Measurements from ENCODE around the gene CCDC74A.
"Not testable (repeated sequence)": the region's sequence is repeated elsewhere in the genome, so short reads cannot be mapped to it uniquely, and the experiment has no call there.

The CCDC74A gene

DNA sequence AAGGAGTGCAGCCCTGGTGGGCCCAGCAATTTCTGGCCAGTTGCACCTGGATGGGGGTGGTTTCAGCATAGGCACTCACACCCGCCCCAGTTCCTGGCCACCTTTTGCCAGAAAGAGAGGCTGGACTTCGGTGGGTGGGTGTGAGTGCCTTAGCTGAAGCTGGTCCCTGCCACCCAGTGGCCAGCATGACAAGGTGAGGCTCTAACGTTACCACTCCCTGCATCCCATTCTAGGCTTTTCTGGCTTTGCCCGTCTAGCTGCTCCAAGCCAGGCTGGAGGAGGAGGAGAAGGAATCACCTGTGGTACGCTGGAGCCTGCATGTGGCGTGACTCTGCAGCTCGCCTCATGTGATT, 17.1 kb downstream of the CCDC74A start:
- not testable (repeated sequence) for H3K36me3 ChIP-seq (ENCODE audit: control insufficient read depth in 1 of 2, insufficient read depth in 2 of 2, low read length in 2 of 2); H3K4me3 ChIP-seq (ENCODE audit: low read depth in 1 of 2, low read length in 2 of 2); H3K27ac ChIP-seq (ENCODE audit: low read length); H3K9me3 ChIP-seq (ENCODE audit: control insufficient read depth in 1 of 2, low read length in 2 of 2); H3K27me3 ChIP-seq (ENCODE audit: low read depth, low read length); H3K4me1 ChIP-seq (ENCODE audit: control insufficient read depth in 1 of 2, insufficient read depth in 2 of 2, low read length in 2 of 2)

DNA sequence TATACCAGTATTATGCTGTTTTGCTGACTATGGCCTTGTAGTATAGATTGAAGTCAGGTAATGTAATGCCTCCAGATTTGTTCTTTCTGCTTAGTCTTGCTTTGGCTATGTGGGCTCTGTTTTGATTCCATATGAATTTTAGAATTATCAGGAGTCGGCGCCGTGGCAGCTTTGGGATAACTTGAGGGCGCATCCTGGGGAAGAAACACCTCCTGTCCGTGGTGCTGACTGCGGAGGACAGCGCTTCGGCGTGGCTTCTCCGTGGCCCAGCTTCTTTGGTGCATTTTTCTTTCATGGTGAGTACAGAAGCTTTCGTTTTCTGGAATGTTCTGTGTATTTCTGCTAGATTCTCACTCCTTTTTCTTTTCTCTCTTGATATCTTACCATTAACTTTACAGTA, 25.2 kb downstream of the CCDC74A start:
- H3K4me1 ChIP-seq (ENCODE audit: control insufficient read depth in 1 of 2, insufficient read depth in 2 of 2, low read length in 2 of 2) = no peaks in the 10 kb centered on the region
- H3K27ac ChIP-seq (ENCODE audit: low read length) = no peak overlapping the region
- no peaks in the 10 kb centered on the region for H3K36me3 ChIP-seq (ENCODE audit: control insufficient read depth in 1 of 2, insufficient read depth in 2 of 2, low read length in 2 of 2)

DNA sequence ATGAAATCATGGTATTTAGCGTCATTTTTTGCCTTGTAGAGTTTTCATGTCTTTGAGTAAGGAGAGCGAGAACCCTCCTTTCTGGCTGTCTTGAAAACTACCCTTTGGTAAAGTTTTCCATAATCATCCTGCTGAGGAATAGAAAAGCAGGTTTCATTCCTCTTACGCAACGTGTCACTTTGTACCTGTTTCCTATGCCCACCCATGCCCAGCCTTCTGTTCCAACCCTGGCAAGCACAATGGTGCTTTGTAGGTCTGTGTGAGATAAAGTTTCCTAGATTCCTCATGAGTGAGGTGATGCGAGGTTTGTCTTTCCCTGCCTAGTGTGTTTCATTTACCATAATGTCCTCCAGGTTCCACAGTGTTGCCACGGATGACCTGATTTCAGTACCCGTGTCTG, 29.3 kb downstream of the CCDC74A start:
- Histone ChIP-seq H3K27ac (ENCODE audit: low read length) (no peak overlapping the region), H3K4me1 (ENCODE audit: control insufficient read depth in 1 of 2, insufficient read depth in 2 of 2, low read length in 2 of 2) (no peaks in the 10 kb centered on the region), H3K4me3 (ENCODE audit: low read depth in 1 of 2, low read length in 2 of 2) (no peak overlapping the region), H3K36me3 (ENCODE audit: control insufficient read depth in 1 of 2, insufficient read depth in 2 of 2, low read length in 2 of 2) (no peaks in the 10 kb centered on the region), H3K27me3 (ENCODE audit: low read depth, low read length) (no peaks in the 10 kb centered on the region), H3K9me3 (ENCODE audit: control insufficient read depth in 1 of 2, low read length in 2 of 2) (no peaks in the 10 kb centered on the region)

More for the DNA sequence above, 25.2 kb downstream of the CCDC74A start:
- Histone ChIP-seq H3K27me3 (ENCODE audit: low read depth, low read length) (no peaks in the 10 kb centered on the region), H3K9me3 (ENCODE audit: control insufficient read depth in 1 of 2, low read length in 2 of 2) (no peaks in the 10 kb centered on the region), H3K4me3 (ENCODE audit: low read depth in 1 of 2, low read length in 2 of 2) (no peak overlapping the region)

DNA sequence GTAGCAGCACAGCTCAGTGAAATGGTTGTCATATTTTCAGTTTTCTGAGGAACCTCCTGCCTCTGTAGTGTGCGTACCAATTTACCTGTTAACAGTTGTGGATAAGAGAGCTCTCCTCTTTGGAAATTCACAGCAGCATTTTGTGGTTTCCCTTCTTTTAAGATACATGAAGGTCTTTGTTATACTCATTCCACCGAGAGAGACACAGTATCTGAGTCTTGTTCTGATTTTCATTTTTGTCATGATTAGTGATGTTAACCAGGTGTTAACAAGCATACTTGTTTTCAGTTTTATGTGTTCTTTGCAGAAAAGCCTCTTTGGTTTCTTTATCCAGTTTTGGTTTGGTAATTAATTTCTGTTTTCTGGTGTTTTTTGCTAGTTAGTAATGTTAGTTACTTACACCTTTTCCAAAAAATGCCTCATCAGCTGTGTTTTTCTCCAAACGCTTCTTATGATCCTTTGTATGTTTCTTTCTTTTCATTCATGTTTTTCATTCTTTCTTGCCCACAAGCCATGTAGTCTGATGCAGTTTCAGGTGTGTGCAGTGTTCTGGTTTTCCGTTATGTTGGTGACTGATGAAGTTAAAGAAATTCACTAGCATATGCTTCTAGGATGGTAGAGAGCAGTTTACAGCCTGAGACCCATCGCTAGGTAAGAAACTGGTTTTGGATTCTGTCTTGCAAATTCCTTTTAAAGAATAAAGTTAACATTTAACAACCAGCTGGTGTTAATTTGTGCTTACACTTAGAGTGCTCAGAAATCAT, 30.1 kb downstream of the CCDC74A start:
- no peaks in the 10 kb centered on the region for H3K27me3 ChIP-seq (ENCODE audit: low read depth, low read length)
- H3K9me3 ChIP-seq (ENCODE audit: control insufficient read depth in 1 of 2, low read length in 2 of 2) = no peaks in the 10 kb centered on the region
- no peaks in the 10 kb centered on the region for H3K36me3 ChIP-seq (ENCODE audit: control insufficient read depth in 1 of 2, insufficient read depth in 2 of 2, low read length in 2 of 2)
- H3K27ac ChIP-seq (ENCODE audit: low read length) = no peak overlapping the region
- no peak overlapping the region for H3K4me3 ChIP-seq (ENCODE audit: low read depth in 1 of 2, low read length in 2 of 2)
- no peaks in the 10 kb centered on the region for H3K4me1 ChIP-seq (ENCODE audit: control insufficient read depth in 1 of 2, insufficient read depth in 2 of 2, low read length in 2 of 2)

DNA sequence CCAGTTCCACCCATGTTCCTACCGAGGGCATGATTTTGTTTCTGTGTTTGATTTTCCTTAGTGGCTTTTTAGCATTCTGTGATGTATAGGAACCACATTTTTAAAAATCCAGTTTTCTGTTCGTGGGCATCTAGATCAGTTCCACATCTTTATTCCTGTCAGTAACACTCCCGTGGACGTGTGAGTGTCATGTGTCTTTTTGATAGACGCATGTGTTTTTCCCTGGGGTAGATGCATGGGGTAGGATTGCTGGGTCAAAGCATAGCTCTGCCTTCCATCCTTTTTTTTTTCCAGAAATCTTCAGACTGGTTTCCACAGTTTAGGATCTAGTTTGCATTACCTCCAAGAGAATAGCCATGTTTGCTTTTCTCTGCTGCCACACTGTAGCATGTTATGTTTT, 38.7 kb downstream of the CCDC74A start:
- H3K27ac ChIP-seq (ENCODE audit: low read length) = no peak overlapping the region
- no peak overlapping the region for H3K4me3 ChIP-seq (ENCODE audit: low read depth in 1 of 2, low read length in 2 of 2)
- no peaks in the 10 kb centered on the region for H3K9me3 ChIP-seq (ENCODE audit: control insufficient read depth in 1 of 2, low read length in 2 of 2)
- H3K36me3 ChIP-seq (ENCODE audit: control insufficient read depth in 1 of 2, insufficient read depth in 2 of 2, low read length in 2 of 2) = no peaks in the 10 kb centered on the region
- no peaks in the 10 kb centered on the region for H3K4me1 ChIP-seq (ENCODE audit: control insufficient read depth in 1 of 2, insufficient read depth in 2 of 2, low read length in 2 of 2)
- H3K27me3 ChIP-seq (ENCODE audit: low read depth, low read length) = no peaks in the 10 kb centered on the region

DNA sequence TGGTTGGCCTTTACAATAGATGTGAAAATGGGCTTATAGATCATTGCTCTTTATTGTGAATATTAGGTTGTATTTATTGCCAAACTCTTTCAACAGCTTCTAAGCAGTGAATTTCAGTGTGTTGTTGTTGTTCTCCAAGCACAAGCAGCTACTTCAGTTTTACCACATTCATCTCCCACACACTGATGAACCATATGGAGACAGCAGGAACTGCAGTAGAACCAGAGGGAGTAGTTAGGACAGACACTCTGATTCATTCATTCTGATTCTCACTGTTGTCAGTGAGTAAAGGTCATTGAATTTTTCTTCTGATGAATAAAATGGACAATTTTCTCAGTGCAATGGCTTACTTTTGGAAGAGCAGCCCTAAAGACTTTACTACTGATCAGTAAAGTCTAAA, 40.2 kb downstream of the CCDC74A start:
- no peaks in the 10 kb centered on the region for H3K9me3 ChIP-seq (ENCODE audit: control insufficient read depth in 1 of 2, low read length in 2 of 2)
- H3K36me3 ChIP-seq (ENCODE audit: control insufficient read depth in 1 of 2, insufficient read depth in 2 of 2, low read length in 2 of 2) = no peaks in the 10 kb centered on the region
- H3K27ac ChIP-seq (ENCODE audit: low read length) = no peak overlapping the region
- H3K27me3 ChIP-seq (ENCODE audit: low read depth, low read length) = no peaks in the 10 kb centered on the region
- no peak overlapping the region for H3K4me3 ChIP-seq (ENCODE audit: low read depth in 1 of 2, low read length in 2 of 2)
- H3K4me1 ChIP-seq (ENCODE audit: control insufficient read depth in 1 of 2, insufficient read depth in 2 of 2, low read length in 2 of 2) = no peaks in the 10 kb centered on the region

DNA sequence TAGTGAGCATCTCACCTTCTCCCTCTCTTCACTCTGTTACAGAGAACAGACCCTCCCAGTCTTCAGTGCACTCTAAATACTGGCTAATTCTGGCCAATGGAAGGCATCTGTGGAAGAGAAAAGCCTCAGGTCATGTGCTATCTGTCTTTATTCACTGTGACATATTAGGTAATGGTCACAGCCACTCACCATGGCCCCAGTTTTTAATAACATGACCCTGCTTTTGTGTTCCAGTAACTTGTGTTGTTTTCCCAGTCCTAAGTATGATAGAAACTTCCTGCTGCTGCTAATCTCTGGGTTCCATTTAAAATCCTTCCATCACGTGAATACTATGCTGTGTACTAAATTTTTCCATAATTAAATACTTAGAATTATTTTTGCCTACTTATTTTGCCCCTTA, 40.7 kb downstream of the CCDC74A start:
- not testable (repeated sequence) for H3K27me3 ChIP-seq (ENCODE audit: low read depth, low read length); H3K9me3 ChIP-seq (ENCODE audit: control insufficient read depth in 1 of 2, low read length in 2 of 2); H3K27ac ChIP-seq (ENCODE audit: low read length); H3K36me3 ChIP-seq (ENCODE audit: control insufficient read depth in 1 of 2, insufficient read depth in 2 of 2, low read length in 2 of 2); H3K4me3 ChIP-seq (ENCODE audit: low read depth in 1 of 2, low read length in 2 of 2); H3K4me1 ChIP-seq (ENCODE audit: control insufficient read depth in 1 of 2, insufficient read depth in 2 of 2, low read length in 2 of 2)

DNA sequence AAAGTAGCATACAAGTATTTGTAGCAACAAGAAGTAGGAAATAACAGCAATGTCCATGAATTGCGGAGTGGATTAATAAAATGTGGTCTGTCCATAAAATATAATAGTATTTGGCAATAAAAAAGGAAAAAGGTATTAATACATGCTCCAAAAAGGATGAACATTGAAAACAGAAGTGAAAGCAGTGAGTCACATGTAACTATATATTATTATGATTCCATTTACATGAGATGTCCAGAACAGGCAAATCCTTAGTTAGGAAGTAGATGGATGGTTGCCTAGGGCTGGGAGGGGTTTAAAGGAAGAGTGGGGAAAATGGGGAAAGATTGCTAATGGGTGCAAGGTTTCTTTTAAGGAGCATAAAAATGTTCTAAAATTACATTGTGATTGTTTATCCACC, 44.5 kb downstream of the CCDC74A start:
- no peaks in the 10 kb centered on the region for H3K4me1 ChIP-seq (ENCODE audit: control insufficient read depth in 1 of 2, insufficient read depth in 2 of 2, low read length in 2 of 2)
- no peaks in the 10 kb centered on the region for H3K9me3 ChIP-seq (ENCODE audit: control insufficient read depth in 1 of 2, low read length in 2 of 2)
- no peaks in the 10 kb centered on the region for H3K36me3 ChIP-seq (ENCODE audit: control insufficient read depth in 1 of 2, insufficient read depth in 2 of 2, low read length in 2 of 2)
- no peak overlapping the region for H3K4me3 ChIP-seq (ENCODE audit: low read depth in 1 of 2, low read length in 2 of 2)
- no peak overlapping the region for H3K27ac ChIP-seq (ENCODE audit: low read length)
- H3K27me3 ChIP-seq (ENCODE audit: low read depth, low read length) = no peaks in the 10 kb centered on the region

DNA sequence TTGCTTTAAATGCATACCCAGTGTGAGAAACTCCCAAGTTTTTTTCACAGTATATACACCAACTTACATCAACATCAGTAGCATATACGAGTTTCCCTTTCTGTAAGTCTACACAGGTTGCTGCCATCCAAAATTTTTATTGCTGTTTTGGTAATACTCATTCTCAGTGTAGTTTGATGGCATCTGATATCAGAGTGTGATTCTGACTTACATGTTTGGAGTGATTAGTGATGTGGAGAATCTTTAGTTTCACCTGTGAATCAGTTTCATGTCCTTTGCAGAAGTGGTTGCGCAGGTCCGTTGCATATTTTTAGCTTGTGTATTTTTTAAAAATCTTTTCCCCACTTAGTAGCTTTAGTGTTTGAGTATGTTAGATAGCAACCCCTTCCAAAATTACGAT, 50.1 kb downstream of the CCDC74A start:
- Histone ChIP-seq H3K36me3 (ENCODE audit: control insufficient read depth in 1 of 2, insufficient read depth in 2 of 2, low read length in 2 of 2) (no peaks in the 10 kb centered on the region), H3K4me1 (ENCODE audit: control insufficient read depth in 1 of 2, insufficient read depth in 2 of 2, low read length in 2 of 2) (no peaks in the 10 kb centered on the region), H3K4me3 (ENCODE audit: low read depth in 1 of 2, low read length in 2 of 2) (no peak overlapping the region), H3K9me3 (ENCODE audit: control insufficient read depth in 1 of 2, low read length in 2 of 2) (no peaks in the 10 kb centered on the region), H3K27me3 (ENCODE audit: low read depth, low read length) (no peaks in the 10 kb centered on the region), H3K27ac (ENCODE audit: low read length) (no peak overlapping the region)

DNA sequence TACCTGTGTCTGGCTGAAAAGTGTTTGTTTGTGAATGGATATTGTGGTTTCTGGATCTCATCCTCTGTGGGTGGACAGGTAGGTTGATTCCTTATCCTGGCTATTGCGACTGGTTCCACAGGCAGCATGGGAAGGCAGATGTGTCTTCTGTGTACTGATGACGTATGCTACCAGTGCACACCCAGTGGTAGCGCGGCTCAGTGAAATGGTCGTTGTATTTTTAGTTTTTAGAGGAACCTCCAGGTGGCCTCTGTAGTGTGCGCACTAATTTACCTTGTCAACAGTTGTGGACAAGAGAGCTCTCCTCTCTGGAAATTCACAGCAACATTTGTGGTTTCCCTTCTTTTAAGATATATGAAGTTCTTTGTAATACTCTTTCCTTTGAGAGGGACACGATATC, 52.5 kb downstream of the CCDC74A start:
- no peak overlapping the region for H3K27ac ChIP-seq (ENCODE audit: low read length)
- H3K4me1 ChIP-seq (ENCODE audit: control insufficient read depth in 1 of 2, insufficient read depth in 2 of 2, low read length in 2 of 2) = no peaks in the 10 kb centered on the region
- H3K36me3 ChIP-seq (ENCODE audit: control insufficient read depth in 1 of 2, insufficient read depth in 2 of 2, low read length in 2 of 2) = no peaks in the 10 kb centered on the region
- no peak overlapping the region for H3K4me3 ChIP-seq (ENCODE audit: low read depth in 1 of 2, low read length in 2 of 2)
- no peaks in the 10 kb centered on the region for H3K27me3 ChIP-seq (ENCODE audit: low read depth, low read length)
- H3K9me3 ChIP-seq (ENCODE audit: control insufficient read depth in 1 of 2, low read length in 2 of 2) = no peaks in the 10 kb centered on the region
